ENCODE results near the gene EGFL6. TPM values are rescaled to one million over a fixed set of nuclear protein-coding genes. Genes with fewer than 3 reads are reported as not detected.

EGFL6 gene
- total RNA-seq (2016; rRNA removed; fragmentation: Illumina TruSeq; extraction: Trizol) (not detected in 2 replicates), polyA plus RNA-seq (2011; rRNA removed) (not detected in 2 replicates), polyA minus RNA-seq (2011; rRNA and poly(A)+ RNA removed; ENCODE audit: low replicate concordance) (not detected in 2 replicates), Bru-seq, nascent RNA (not detected), BruChase-seq, experiment 1, labeled RNA remaining after a 6-hour chase (not detected), BruChase-seq, experiment 2, labeled RNA remaining after a 2-hour chase (not detected)
- not detected in 2 replicates for total RNA-seq (2016; cell fraction: cytosol; rRNA removed; fragmentation: Illumina TruSeq; extraction: Trizol; ENCODE audit: low read depth)
- not detected in 2 replicates for total RNA-seq (2016; cell fraction: insoluble cytoplasmic fraction; rRNA removed; fragmentation: Illumina TruSeq; extraction: Trizol)
- not detected in 2 replicates for total RNA-seq (2016; cell fraction: membrane; rRNA removed; fragmentation: Illumina TruSeq; extraction: Trizol)
- total RNA-seq (2016; cell fraction: nucleus; rRNA removed; fragmentation: Illumina TruSeq; extraction: Trizol): not detected in 2 replicates
- not detected in 2 replicates for polyA plus RNA-seq (2011; cell fraction: cytosol; rRNA removed)
- not detected in 2 replicates for polyA plus RNA-seq (2011; cell fraction: nucleus; rRNA removed)
- not detected in 2 replicates for polyA plus RNA-seq (2012)
- polyA plus RNA-seq (2016; cell fraction: cytosol; fragmentation: Illumina TruSeq; extraction: Trizol; ENCODE audit: low read depth): not detected in 2 replicates
- not detected in 2 replicates for polyA plus RNA-seq (2016; cell fraction: insoluble cytoplasmic fraction; fragmentation: Illumina TruSeq; extraction: Trizol; ENCODE audit: low read depth)
- polyA plus RNA-seq (2016; cell fraction: membrane; fragmentation: Illumina TruSeq; extraction: Trizol; ENCODE audit: low read depth): not detected in 2 replicates
- not detected in 2 replicates for polyA plus RNA-seq (2016; cell fraction: nucleus; fragmentation: Illumina TruSeq; extraction: Trizol; ENCODE audit: insufficient read depth, low read depth)
- not detected in 2 replicates for polyA minus RNA-seq (2011; cell fraction: cytosol; rRNA and poly(A)+ RNA removed)
- polyA minus RNA-seq (2011; cell fraction: nucleus; rRNA and poly(A)+ RNA removed): not detected in 2 replicates
- long read RNA-seq, experiment 1: 0 reads
- long read RNA-seq, experiment 2: 0 reads

DNA sequence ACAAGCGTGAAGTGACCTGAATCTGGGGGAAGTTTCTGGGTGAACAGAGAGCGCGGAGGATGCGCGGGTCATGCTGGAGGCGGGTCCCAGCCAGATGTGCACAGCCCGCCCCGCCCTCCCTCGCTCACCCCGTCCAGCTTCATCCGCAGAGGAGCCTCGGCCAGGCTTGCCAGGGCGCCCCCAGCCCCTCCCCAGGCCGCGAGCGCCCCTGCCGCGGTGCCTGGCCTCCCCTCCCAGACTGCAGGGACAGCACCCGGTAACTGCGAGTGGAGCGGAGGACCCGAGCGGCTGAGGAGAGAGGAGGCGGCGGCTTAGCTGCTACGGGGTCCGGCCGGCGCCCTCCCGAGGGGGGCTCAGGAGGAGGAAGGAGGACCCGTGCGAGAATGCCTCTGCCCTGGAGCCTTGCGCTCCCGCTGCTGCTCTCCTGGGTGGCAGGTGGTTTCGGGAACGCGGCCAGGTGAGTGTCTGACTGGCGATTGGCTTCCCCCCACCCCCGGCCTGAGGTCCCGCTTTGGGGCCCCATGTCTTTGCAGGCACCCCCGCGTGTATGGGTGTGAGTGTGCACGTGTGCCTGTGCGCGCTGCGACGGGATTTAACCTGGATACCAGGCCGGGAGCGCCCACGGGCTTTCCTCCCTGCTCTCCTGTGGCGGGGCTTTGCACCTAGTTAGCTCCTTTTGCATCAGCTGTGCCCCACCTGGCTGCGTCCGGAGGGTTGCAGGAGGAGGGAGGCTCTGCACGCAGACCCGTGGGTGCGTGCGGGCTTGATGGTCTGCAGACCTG, at the start of gene EGFL6:
Gene EGFL6, plus strand, starts transcription at position 123 of the 782 bp plus-strand sequence. Its CDS starts 261 bp downstream, at position 384.
- Histone ChIP-seq H2AFZ (ENCODE audit: low read length) (no peak within 1 kb of the TSS), H3K27me3 (ENCODE audit: control insufficient read depth in 1 of 2, insufficient read depth in 2 of 2, low read length in 2 of 2) (peaks cover 2 to 13% of the 10 kb centered on the region in 2 experiments; a peak in 2 of 5 replicates), H3K36me3 (replicated peaks in 1 of 2; ENCODE audit: control insufficient read depth in 1 of 2, insufficient read depth in 2 of 2, low read length in 2 of 2) (no peaks in the 10 kb centered on the region), H3K9me3 (ENCODE audit: low read length) (no peaks in the 10 kb centered on the region), H3K79me2 (ENCODE audit: insufficient read depth, low read length) (no peaks in the 10 kb centered on the region), H3K27ac (ENCODE audit: extremely low read length, insufficient read depth, low read length) (no peak within 1 kb of the TSS), H3K4me1 (ENCODE audit: insufficient read depth, low read length) (no peaks in the 10 kb centered on the region), H3K9ac (ENCODE audit: insufficient read depth, low read depth, low read length) (no peak within 1 kb of the TSS), H4K20me1 (ENCODE audit: insufficient read depth, low read length) (no peaks in the 10 kb centered on the region), H3K4me3 (replicated peaks in 1 of 3; ENCODE audit: insufficient read depth in 1 of 3, low read depth in 2 of 3, low read length in 3 of 3) (no peak within 1 kb of the TSS), H3K4me2 (ENCODE audit: low read depth, low read length) (no peak within 1 kb of the TSS)
- ChIA-PET POLR2A (no interaction called here), CTCF (ENCODE audit: low intra/inter-chr PET ratio, low total read pairs) (no interaction called here)
- BruUV-seq (replicated peaks): no TSS peak
- no peak for ATAC-seq
- FAIRE-seq: no peak
- in situ Hi-C loops (cut with HindIII; ENCODE audit: extremely low pct_ligation_motif_present, low pct_unique_long_range_greater_than_20kb): no loop called here
- TF ChIP-seq MLX (CRISPR knock-in tag; IDR thresholded peaks at IDR 0.05) (no peak), ZFP36 (IDR thresholded peaks at IDR 0.05; ENCODE audit: borderline replicate concordance, low read depth, low read length, partially characterized antibody) (no peak), ZNF260 (CRISPR knock-in tag; IDR thresholded peaks at IDR 0.05; ENCODE audit: borderline replicate concordance, low read depth) (no peak), ATF2 (CRISPR knock-in tag; IDR thresholded peaks at IDR 0.05) (no peak)
- DNase-seq (ENCODE audit: low spot score): no peak
- WGBS (ENCODE audit: low lambda C conversion rate): 28% methylated on average over 8 of the region's 57 CpGs
- intact Hi-C loops (cut with micrococcal nuclease; ENCODE audit: unreplicated experiment): no loop called here
